ENCODE results near the gene SCYL2. TPM values are rescaled to one million over a fixed set of nuclear protein-coding genes. Genes with fewer than 3 reads are reported as not detected.
"Not testable (repeated sequence)": the region's sequence is repeated elsewhere in the genome, so short reads cannot be mapped to it uniquely, and the experiment has no call there.

Gene SCYL2
- total RNA-seq, 2 experiments from 2014 or later = 21.9 to 25.4 TPM

DNA sequence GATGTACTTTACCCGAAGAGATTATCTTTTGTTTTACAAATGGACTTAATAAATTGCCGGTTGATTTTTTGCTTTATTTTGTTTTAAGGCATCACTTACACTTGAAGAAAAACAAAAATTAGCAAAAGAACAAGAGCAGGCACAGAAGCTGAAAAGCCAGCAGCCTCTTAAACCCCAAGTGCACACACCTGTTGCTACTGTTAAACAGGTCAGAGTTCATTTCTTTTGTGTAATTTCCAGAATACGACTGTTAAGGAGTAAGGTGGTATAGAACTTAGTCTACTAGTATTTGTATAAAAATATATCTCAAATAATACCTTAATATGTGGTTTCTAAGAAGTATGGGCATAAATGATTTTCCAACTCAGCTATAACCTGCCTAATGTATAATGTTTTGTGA is 70.3 kb downstream of the SCYL2 start:
- peaks cover 33% of the 10 kb centered on the region for H3K36me3 Mint-ChIP-seq (ENCODE audit: low read depth)
- H3K4me1 Mint-ChIP-seq (ENCODE audit: low read depth) = no peaks in the 10 kb centered on the region
- CTCF ChIA-PET = interaction anchor here (0.9 to 1.0 kb wide), 2 partner anchors 12 to 14 kb away, joined by 3 to 4 read pairs; no protein-coding TSS in a partner anchor
- H3K4me3 Mint-ChIP-seq = no peak overlapping the region
- DNase-seq = no peak
- ATAC-seq = no peak
- no peaks in the 10 kb centered on the region for H3K9me3 Mint-ChIP-seq
- POLR2A ChIA-PET = no interaction called here
- H3K27me3 Mint-ChIP-seq = no peaks in the 10 kb centered on the region
- TF ChIP-seq, protein P1, sequence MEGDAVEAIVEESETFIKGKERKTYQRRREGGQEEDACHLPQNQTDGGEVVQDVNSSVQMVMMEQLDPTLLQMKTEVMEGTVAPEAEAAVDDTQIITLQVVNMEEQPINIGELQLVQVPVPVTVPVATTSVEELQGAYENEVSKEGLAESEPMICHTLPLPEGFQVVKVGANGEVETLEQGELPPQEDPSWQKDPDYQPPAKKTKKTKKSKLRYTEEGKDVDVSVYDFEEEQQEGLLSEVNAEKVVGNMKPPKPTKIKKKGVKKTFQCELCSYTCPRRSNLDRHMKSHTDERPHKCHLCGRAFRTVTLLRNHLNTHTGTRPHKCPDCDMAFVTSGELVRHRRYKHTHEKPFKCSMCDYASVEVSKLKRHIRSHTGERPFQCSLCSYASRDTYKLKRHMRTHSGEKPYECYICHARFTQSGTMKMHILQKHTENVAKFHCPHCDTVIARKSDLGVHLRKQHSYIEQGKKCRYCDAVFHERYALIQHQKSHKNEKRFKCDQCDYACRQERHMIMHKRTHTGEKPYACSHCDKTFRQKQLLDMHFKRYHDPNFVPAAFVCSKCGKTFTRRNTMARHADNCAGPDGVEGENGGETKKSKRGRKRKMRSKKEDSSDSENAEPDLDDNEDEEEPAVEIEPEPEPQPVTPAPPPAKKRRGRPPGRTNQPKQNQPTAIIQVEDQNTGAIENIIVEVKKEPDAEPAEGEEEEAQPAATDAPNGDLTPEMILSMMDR (IDR thresholded peaks at IDR 0.05) = no peak
- intact Hi-C loops (cut with micrococcal nuclease) = no loop called here
- H3K27ac Mint-ChIP-seq = no peak overlapping the region

DNA sequence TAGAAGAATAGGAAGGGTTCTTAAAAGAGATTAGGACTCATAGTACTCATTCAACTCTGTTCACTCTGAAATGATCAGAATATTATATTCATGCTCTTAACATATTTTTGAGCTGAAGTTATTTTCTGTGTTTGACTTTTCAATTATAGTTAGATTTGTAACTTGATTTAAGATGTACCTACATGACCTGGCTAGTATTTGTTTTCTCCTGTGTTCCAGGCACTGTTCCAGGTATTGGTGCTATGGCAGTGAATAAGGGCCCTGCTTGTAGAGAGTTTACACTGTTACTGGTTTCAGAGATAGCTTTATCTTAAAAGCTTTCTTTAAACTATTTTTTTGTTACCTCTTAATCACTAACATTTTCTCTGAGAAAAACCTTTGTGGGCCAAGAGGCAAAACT is 70.8 kb downstream of the SCYL2 start:
- CTCF ChIA-PET = interaction anchor here (0.9 to 1.0 kb wide), 2 partner anchors 11 to 14 kb away, joined by 3 to 4 read pairs; no protein-coding TSS in a partner anchor

DNA sequence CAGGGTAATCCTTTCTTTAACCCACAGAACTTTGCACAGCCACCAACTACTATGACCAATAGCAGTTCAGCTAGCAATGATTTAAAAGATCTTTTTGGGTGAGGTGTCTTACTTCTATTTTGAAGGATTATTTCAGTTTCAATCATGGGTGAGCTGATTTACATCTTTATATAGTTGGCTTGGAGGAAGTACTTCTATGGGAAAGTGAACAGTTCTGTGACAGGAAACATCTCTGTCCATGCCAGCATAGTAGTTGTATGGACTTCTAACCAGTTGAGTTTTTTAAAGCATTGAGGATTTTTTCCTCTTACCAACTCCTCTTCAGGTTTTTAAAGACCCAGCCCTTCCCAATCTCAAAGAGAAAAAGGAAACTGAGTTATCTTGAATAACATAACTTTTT is 72.1 kb downstream of the SCYL2 start:
- no peak overlapping the region for H3K27ac Mint-ChIP-seq
- intact Hi-C loops (cut with micrococcal nuclease) = no loop called here
- H3K36me3 Mint-ChIP-seq (ENCODE audit: low read depth) = peaks cover 33% of the 10 kb centered on the region
- H3K4me1 Mint-ChIP-seq (ENCODE audit: low read depth) = no peaks in the 10 kb centered on the region
- no peak overlapping the region for H3K4me3 Mint-ChIP-seq
- TF ChIP-seq, protein P1 (IDR thresholded peaks at IDR 0.05) = no peak
- peaks cover 2% of the 10 kb centered on the region for H3K9me3 Mint-ChIP-seq
- ATAC-seq (no peak), DNase-seq (no peak)
- POLR2A ChIA-PET = no interaction called here
- CTCF ChIA-PET = no interaction called here
- no peaks in the 10 kb centered on the region for H3K27me3 Mint-ChIP-seq

More for the DNA sequence above, 70.8 kb downstream of the SCYL2 start:
- Mint-ChIP-seq H3K27me3 (no peaks in the 10 kb centered on the region), H3K4me1 (ENCODE audit: low read depth) (no peaks in the 10 kb centered on the region), H3K27ac (no peak overlapping the region), H3K9me3 (peaks cover 2% of the 10 kb centered on the region), H3K4me3 (no peak overlapping the region), H3K36me3 (ENCODE audit: low read depth) (peaks cover 36% of the 10 kb centered on the region)
- intact Hi-C loops (cut with micrococcal nuclease) = no loop called here
- no peak for DNase-seq
- POLR2A ChIA-PET = no interaction called here
- TF ChIP-seq, protein P1 (IDR thresholded peaks at IDR 0.05) = no peak
- no peak for ATAC-seq

DNA sequence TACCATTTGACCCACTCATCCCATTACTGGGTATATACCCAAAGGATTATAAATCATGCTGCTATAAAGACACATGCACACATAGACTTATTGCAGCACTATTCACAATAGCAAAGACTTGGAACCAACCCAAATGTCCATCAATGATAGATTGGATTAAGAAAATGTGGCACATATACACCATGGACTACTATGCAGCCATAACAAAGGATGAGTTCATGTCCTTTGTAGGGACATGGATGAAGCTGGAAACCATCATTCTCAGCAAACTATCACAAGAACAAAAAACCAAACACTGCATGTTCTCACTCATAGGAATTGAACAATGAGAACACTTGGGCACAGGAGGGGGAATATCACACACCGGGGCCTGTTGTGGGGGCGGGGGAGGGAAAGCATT is 75.9 kb downstream of the SCYL2 start:
- H3K4me1 Mint-ChIP-seq (ENCODE audit: low read depth); H3K4me3 Mint-ChIP-seq; H3K9me3 Mint-ChIP-seq; DNase-seq; POLR2A ChIA-PET; CTCF ChIA-PET; H3K27ac Mint-ChIP-seq; ATAC-seq; H3K27me3 Mint-ChIP-seq: not testable (repeated sequence)
- intact Hi-C loops (cut with micrococcal nuclease) = loop anchor here (10.0 kb wide), 1 partner anchor 332 kb away; no protein-coding TSS in a partner anchor
- H3K36me3 Mint-ChIP-seq (ENCODE audit: low read depth) = peaks cover 16% of the 10 kb centered on the region

DNA sequence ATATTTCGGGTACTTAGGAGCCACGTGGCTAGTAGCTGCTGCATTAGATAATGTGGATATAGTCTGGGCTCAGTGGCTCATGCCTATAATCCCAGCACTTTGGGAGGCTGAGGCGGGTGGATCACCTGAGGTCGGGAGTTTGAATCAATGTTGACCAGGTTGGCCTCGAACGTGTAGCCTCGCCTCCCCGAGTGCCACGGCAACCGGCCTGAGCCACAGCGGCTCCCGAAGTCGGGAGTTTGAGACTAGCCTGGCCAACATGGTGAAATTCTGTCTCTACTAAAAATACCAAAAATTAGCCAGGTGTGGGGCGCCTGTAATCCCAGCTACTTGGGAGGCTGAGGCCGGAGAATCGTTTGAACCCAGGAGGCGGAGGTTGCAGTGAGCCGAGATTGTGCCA is 77.4 kb downstream of the SCYL2 start:
- DNase-seq; ATAC-seq; H3K4me1 Mint-ChIP-seq (ENCODE audit: low read depth); H3K4me3 Mint-ChIP-seq; H3K27me3 Mint-ChIP-seq; POLR2A ChIA-PET; H3K36me3 Mint-ChIP-seq (ENCODE audit: low read depth); H3K27ac Mint-ChIP-seq; H3K9me3 Mint-ChIP-seq: not testable (repeated sequence)
- CTCF ChIA-PET = interaction anchor here (0.6 kb wide), 1 partner anchor 60 kb away, joined by 3 read pairs; no protein-coding TSS in a partner anchor
- intact Hi-C loops (cut with micrococcal nuclease) = loop anchor here (10.0 kb wide), 1 partner anchor 330 kb away; no protein-coding TSS in a partner anchor

DNA sequence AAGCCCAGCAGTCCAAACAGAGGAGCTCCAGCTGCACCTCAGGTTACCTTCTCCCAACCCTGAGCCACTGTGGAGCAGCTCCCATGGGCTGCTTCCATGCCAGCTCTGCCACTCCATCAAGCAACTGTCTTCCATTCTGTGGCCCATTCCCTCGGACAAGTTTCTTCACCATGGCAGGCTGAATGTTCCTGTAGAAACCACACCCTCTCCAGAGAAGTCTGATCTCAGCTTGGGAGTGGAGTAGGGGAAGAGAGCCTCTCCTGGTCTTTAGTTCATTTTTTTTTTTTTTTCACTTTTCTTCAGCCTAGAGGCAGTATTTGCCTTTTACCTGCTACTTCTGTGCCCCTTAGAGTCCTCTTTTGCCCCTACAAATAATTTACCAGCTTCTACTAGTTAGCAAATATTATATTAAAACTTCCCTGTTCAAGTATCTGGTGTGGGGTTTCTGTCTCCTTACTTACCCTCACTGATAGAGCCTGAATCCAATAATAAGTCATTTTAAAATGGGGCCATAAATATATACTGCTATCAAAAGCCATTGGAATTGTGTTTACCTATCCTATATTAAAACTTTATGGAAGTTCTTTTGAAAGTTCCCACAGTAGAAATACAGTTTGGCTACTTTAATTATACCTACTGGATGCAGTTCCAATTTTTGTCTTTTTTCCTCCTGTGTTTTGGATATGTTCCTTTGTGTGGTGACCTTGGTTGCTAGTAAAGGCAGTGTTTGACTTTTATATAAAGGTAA is 78.2 kb downstream of the SCYL2 start:
- ChIA-PET CTCF (no interaction called here), POLR2A (no interaction called here)
- peaks cover 2% of the 10 kb centered on the region for H3K9me3 Mint-ChIP-seq
- no peaks in the 10 kb centered on the region for H3K4me1 Mint-ChIP-seq (ENCODE audit: low read depth)
- H3K4me3 Mint-ChIP-seq = no peak overlapping the region
- DNase-seq (no peak), ATAC-seq (no peak)
- H3K27ac Mint-ChIP-seq = no peak overlapping the region
- no peaks in the 10 kb centered on the region for H3K27me3 Mint-ChIP-seq
- TF ChIP-seq, protein P1 (IDR thresholded peaks at IDR 0.05) = no peak
- peaks cover 7% of the 10 kb centered on the region for H3K36me3 Mint-ChIP-seq (ENCODE audit: low read depth)
- intact Hi-C loops (cut with micrococcal nuclease) = loop anchor here (10.0 kb wide), 1 partner anchor 330 kb away; no protein-coding TSS in a partner anchor

Data from activated CD8-positive, alpha-beta T cell treated with anti-CD3 and anti-CD28 coated beads for 36 hours (primary cell).